GM21825 (cell line): Measurements from ENCODE around the gene RASGRF2.

Source experiments
- ATAC-seq: cut with Tn5 transposase; IDR thresholded peaks from one replicate; pipeline ENCODE4 v1.9.1; 2021; ENCODE audit warnings: mild to moderate bottlenecking, moderate library complexity; ENCODE audit not compliant: unreplicated experiment

RASGRF2 gene

GRCh38 chr5:81132381-81132780 lies 172.2 kb downstream of the RASGRF2 start:
- no peak for ATAC-seq

- ATAC-seq, result no peak
Measured at GRCh38 chr5:81134066-81134465, 173.9 kb downstream of the RASGRF2 start.

GRCh38 chr5:81134566-81134965 lies 174.4 kb downstream of the RASGRF2 start:
- no peak for ATAC-seq

GRCh38 chr5:81136557-81136956 lies 176.4 kb downstream of the RASGRF2 start:
- no peak for ATAC-seq

- ATAC-seq, result no peak
Measured at GRCh38 chr5:81137833-81138232, 177.7 kb downstream of the RASGRF2 start.

- ATAC-seq, result no peak
Measured at GRCh38 chr5:81140441-81140840, 180.3 kb downstream of the RASGRF2 start.

- ATAC-seq, result no peak
Measured at GRCh38 chr5:81140943-81141342, 180.8 kb downstream of the RASGRF2 start.

- ATAC-seq, result no peak
Measured at GRCh38 chr5:81142108-81142507, 181.9 kb downstream of the RASGRF2 start.

- no peak for ATAC-seq
Measured at GRCh38 chr5:81145329-81145935, 185.3 kb downstream of the RASGRF2 start.

- no peak for ATAC-seq
Measured at GRCh38 chr5:81146031-81146430, 185.9 kb downstream of the RASGRF2 start.

- ATAC-seq, result no peak
Measured at GRCh38 chr5:81147011-81147885, 187.1 kb downstream of the RASGRF2 start.

- no peak for ATAC-seq
Measured at GRCh38 chr5:81147886-81148571, 187.9 kb downstream of the RASGRF2 start.

GRCh38 chr5:81151546-81151945 lies 191.4 kb downstream of the RASGRF2 start:
- no peak for ATAC-seq

GRCh38 chr5:81154725-81155124 lies 194.6 kb downstream of the RASGRF2 start:
- no peak for ATAC-seq

- ATAC-seq, result no peak
Measured at GRCh38 chr5:81156732-81157131, 196.6 kb downstream of the RASGRF2 start.

GRCh38 chr5:81161012-81161601 lies 200.9 kb downstream of the RASGRF2 start:
- ATAC-seq, result peak; percentile 69

- ATAC-seq, result no peak
Measured at GRCh38 chr5:81162501-81162900, 202.3 kb downstream of the RASGRF2 start.

GRCh38 chr5:81163651-81164050 lies 203.5 kb downstream of the RASGRF2 start:
- no peak for ATAC-seq

- no peak for ATAC-seq
Measured at GRCh38 chr5:81164476-81164875, 204.3 kb downstream of the RASGRF2 start.

GRCh38 chr5:81164936-81165335 lies 204.8 kb downstream of the RASGRF2 start:
- no peak for ATAC-seq

- ATAC-seq, result peak; percentile 72
Measured at GRCh38 chr5:81165493-81166119, 205.4 kb downstream of the RASGRF2 start.
